Measurements from ENCODE around the gene CSNK1D.
A peak's percentile ranks its signal among the peaks of the same experiment; 100 is the strongest.
"Not testable (repeated sequence)": the region's sequence is repeated elsewhere in the genome, so short reads cannot be mapped to it uniquely, and the experiment has no call there.

CSNK1D gene

GRCh38 chr17:82213251-82214011, 60.1 kb downstream of the CSNK1D start:
- peak; percentile 31 for DNase-seq (ENCODE audit: low spot score)

DNA sequence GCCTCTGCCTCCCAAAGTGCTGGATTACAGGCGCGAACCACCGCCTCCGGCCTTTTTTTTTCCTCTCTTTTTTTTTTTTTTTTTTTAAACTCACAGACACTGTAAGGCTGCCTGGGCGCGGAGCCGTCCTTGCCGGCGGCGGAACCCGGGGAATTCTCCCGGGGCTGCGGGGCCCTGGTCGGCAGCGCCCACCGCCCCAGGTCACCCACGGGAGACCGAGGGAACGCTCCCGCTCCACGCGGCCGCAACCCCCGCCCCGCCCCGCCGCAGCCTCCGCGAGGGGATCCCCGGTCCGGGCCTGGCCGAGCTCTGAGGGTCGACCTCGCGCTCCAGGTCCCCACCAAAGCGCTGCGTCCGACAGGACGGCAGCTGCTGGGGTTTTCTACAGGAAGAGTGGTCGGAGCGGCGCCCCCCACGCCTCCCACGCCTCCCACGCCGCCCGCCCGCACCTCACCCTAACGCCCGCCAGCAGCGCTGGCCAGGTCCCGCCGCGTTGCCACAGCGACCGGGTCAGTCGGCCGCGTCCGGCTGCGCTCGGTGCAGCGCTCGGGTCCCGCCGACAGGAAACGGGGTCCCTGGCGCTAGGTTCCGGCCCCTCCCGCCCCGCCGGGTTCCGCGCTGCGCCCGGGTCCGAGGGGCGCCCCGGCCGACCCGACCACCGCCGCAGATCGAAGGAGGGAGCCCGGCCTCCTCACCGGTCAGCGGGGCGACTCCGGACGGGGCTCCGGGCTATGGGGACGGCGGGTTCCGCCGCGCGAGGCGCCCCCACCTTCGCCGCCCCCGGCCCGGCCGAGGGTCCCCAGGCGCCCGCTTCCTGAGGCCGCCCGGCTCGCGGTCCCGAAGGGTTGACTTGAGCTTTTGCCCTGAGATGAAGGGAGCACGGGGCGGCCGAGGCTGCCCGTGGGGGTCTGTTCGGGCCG, 60.9 kb downstream of the CSNK1D start, which contains the start of gene CCDC57:
Gene CCDC57 (minus strand): TSS at position 512 of the 920 bp plus-strand sequence. CDS start 10,898 bp downstream, outside the sequence.
- DNase-seq (ENCODE audit: low spot score): peak; percentile 49

DNA sequence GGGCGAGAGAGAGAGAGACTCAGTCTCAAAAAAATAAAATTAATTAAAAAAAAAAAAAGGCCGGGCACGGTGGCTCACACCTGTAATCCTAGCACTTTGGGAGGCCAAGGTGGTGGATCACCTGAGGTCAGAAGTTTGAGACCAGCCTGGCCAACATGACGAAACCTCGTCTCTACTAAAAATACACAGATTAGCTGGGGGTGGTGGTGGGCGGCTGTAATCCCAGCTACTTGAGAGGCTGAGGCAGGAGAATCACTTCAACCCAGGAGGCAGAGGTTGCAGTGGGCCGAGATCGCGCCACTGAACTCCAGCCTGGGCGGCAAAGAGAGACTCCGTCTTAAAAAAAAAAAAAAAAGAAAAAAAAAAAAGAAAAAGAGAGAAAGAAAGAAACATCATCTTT, 62.8 kb downstream of the CSNK1D start:
- DNase-seq (ENCODE audit: low spot score): not testable (repeated sequence)

GRCh38 chr17:82205720-82206508, 67.6 kb downstream of the CSNK1D start:
- peak; percentile 84 for DNase-seq (ENCODE audit: low spot score)

- no peak for DNase-seq (ENCODE audit: low spot score)
Measured at GRCh38 chr17:82204831-82205719, 68.4 kb downstream of the CSNK1D start.

DNA sequence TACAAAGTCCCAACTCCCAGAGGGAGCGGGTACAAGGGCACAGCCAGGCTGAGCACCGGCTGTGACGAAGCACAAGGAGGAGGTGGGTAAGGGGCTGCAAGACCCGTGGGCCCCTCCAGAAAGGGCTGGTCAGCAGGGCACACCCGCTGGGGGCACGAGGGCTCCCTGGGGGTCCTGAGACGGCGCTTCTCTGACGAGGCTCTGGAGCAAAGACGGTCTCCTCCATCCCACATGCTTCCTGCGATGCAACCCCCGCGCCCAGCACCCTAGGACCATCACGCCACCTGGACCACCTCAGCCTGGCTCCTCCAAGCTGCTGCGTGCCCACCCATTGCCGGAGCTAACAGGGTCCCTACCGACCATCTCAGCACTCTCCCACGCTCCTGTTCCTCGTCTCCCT, 69.6 kb downstream of the CSNK1D start:
- no peak for DNase-seq (ENCODE audit: low spot score)

DNA sequence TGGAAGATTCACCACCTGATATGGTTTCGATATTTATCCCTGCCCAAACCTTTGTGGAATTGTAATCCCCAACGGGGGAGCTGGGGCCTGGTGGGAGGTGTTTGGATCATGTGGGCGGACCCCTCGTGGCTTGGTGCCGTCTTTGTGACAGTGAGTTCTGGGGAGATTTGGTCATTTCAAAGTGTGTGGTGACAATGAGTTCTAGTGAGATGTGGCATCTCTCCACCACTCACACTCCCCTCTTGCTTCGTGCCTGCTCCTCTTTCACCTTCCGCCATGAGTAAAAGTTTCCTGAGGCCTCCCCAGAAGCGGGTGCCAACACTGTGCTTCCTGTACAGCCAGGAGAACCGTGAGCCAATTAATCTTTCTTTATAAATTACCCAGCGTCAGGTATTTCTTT, 70.5 kb downstream of the CSNK1D start:
- no peak for DNase-seq (ENCODE audit: low spot score)

- DNase-seq (ENCODE audit: low spot score): no peak
Measured at GRCh38 chr17:82201498-82201910, 72.0 kb downstream of the CSNK1D start.

DNA sequence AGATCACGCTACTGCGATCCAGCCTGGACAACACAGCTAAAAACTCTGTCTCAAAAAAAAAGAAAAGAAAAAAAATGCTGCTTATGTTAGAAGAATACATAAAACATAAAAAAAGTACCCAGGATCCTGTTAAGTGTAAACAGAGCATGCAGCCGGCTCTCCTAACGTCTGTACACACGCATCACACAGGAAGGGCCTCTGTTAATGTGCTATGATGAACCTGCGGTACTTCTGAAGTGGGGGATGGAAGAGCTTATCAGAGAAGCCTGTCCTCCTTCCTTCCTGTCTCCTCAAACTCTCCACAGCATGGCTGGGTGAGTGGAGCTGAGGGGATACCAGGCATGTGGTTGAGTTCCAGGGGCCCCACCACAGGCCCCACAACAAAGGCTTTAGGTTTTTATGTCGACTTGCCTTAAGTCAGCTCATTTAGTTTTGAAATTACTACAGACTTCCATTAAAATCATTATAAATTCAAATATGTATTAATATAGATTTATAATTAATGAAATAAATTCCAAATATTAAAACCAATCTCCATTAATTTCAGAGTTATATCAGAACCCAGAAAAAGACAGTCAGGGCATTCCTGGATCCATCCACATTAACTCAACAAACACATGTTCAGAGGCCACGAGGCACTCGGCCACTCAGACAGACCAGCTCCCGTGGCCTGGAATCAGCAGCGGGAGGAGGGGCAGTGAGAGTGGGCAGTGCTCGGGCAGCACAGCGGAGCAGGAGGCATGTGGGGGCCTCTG, 72.6 kb downstream of the CSNK1D start:
- DNase-seq (ENCODE audit: low spot score): peak; percentile 82

DNA sequence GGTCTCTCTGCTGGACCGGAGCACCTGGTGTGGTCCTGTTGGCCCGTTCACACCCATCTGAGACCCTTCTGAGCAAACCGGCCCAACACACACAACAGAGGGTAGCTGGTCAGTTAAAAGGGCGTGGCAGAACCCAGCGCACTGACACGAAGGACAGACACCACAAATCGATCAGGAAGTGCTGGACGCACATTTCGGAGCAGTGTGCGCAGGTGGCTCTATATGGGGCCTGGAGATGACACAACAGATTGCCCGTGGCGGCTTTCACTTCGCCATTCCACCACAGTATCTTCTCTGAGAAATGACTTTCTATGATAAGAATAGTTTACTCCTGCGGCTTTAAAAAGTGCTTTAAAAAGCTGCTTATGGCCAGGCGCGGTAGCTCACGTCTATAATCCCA, 73.4 kb downstream of the CSNK1D start:
- DNase-seq (ENCODE audit: low spot score): no peak

DNA sequence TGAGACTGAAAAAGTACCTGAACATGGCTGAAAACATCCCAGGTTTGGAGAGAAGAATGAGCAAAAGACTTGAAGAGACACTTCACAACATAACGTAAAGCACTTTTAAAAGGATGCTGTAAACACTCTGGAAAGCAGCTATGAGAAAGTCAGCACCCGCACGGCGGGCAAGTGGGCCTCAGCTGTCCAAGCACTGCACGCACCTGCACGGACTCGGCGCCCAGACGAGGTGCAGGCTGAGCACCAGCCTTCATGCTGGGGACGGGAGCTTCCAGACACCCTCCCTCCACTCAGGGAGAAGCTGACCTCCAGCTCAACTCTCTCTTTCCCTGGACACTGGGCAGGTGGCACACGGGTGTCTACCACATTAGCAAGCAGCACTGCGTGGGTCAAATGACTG, 74.0 kb downstream of the CSNK1D start:
- DNase-seq (ENCODE audit: low spot score): no peak

- no peak for DNase-seq (ENCODE audit: low spot score)
Measured at GRCh38 chr17:82198092-82198491, 75.4 kb downstream of the CSNK1D start.

DNA sequence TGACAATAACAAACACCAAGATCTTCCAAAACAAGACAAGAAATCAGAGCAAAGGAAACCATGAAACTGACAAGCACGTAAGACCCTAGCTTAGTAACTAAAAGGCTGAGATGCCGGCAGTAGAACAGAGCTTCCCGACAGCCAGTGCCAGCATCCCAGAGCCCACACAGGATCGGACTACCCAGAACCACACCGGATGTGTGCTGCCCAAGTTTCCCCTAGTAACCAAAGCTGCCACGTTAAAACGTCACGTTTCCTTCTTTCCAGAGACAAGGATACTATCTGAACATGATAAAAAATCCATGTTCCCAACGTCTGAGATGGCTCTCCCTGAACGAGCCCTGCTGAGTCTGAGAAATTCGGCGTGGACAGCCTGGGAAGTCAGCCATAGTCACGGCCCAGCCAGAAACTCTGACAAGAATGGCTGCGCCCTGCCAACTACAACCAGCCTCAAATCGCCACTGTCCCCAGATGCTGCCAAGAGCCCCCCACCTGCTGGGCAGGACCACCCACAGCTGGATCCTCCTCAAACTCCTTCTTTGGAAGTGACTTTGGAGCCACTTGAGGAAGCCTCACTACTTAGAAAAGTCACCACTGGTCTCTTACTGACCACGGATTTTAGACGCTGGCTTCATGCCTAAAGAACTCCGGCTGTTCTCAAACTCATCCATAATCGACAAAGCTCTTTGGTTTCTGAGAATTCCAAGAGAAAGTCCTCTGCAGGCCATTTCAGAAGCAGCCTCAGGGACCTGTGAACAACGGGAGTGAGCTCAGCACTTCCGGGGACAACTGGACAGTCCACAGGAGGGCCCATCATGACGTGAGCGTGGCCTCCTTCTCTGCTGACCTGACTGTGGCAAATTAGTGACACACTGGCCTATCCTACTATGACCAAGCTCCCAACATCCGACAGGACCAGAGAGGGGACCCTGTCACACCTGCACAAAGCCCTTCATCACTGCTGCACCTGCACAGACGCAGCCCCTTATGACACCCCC, 77.5 kb downstream of the CSNK1D start:
- no peak for DNase-seq (ENCODE audit: low spot score)

GRCh38 chr17:82194765-82195164, 78.7 kb downstream of the CSNK1D start:
- no peak for DNase-seq (ENCODE audit: low spot score)

GRCh38 chr17:82193520-82194220, 79.8 kb downstream of the CSNK1D start:
- no peak for DNase-seq (ENCODE audit: low spot score)

GRCh38 chr17:82193050-82193449, 80.5 kb downstream of the CSNK1D start:
- DNase-seq (ENCODE audit: low spot score): not testable (repeated sequence)

All from CD4-positive, alpha-beta T cell treated with Interleukin-6 at 100 ng/mL for 8 hours (primary cell).